Measurements from ENCODE around the gene DDX19B.

Gene DDX19B

GRCh38 chr16:70381604-70382342, 82.8 kb downstream of the DDX19B start (continued):
- TF ChIP-seq ZNF274 (IDR thresholded peaks at IDR 0.05; ENCODE audit: low read length) (no peak), ZNF274 (tag by site-specific recombination; IDR thresholded peaks at IDR 0.05; ENCODE audit: borderline replicate concordance) (no peak), ZNF19 (tag by site-specific recombination; IDR thresholded peaks at IDR 0.05; ENCODE audit: low read depth) (no peak), BCL6B (tag by site-specific recombination; IDR thresholded peaks at IDR 0.05) (no peak), ZNF138 (tag by site-specific recombination; IDR thresholded peaks at IDR 0.05; ENCODE audit: borderline replicate concordance) (no peak), ZFHX2 (tag by site-specific recombination; conservative IDR thresholded peaks at IDR 0.05) (no peak), ZNF366 (tag by site-specific recombination; conservative IDR thresholded peaks at IDR 0.05) (no peak), ZNF776 (tag by site-specific recombination; IDR thresholded peaks at IDR 0.05; ENCODE audit: borderline replicate concordance) (no peak), ZNF792 (tag by site-specific recombination; IDR thresholded peaks at IDR 0.05) (no peak), EGR2 (tag by site-specific recombination; IDR thresholded peaks at IDR 0.05; ENCODE audit: low read depth) (no peak), ZNF548 (tag by site-specific recombination; IDR thresholded peaks at IDR 0.05) (no peak), ZBTB8A (tag by site-specific recombination; IDR thresholded peaks at IDR 0.05) (peak; percentile 82), ZNF214 (tag by site-specific recombination; IDR thresholded peaks at IDR 0.05; ENCODE audit: borderline replicate concordance) (no peak), PATZ1 (tag by site-specific recombination; IDR thresholded peaks at IDR 0.05) (peak; percentile 48; the same call in 1 of the 2 replicates), ZBTB11 (tag by site-specific recombination; conservative IDR thresholded peaks at IDR 0.05; ENCODE audit: low read depth) (peak; percentile 48; the same call in 1 of the 2 replicates), MEIS1 (CRISPR knock-in tag; IDR thresholded peaks at IDR 0.05; ENCODE audit: borderline replicate concordance) (no peak), ZSCAN4 (tag by site-specific recombination; IDR thresholded peaks at IDR 0.05) (peak; percentile 21; the same call in 1 of the 2 replicates), KLF7 (tag by site-specific recombination; IDR thresholded peaks at IDR 0.05; ENCODE audit: borderline replicate concordance) (no peak), ZNF692 (tag by site-specific recombination; IDR thresholded peaks at IDR 0.05) (peak; percentile 30; the same call in 1 of the 2 replicates), ZNF777 (tag by site-specific recombination; IDR thresholded peaks at IDR 0.05; ENCODE audit: borderline replicate concordance) (peak; percentile 61; the same call in 1 of the 2 replicates), ZNF830 (tag by site-specific recombination; IDR thresholded peaks at IDR 0.05; ENCODE audit: low read depth) (no peak), KLF8 (tag by site-specific recombination; IDR thresholded peaks at IDR 0.05) (peak; percentile 10; the same call in 1 of the 2 replicates), ZNF514 (tag by site-specific recombination; IDR thresholded peaks at IDR 0.05) (no peak), BCL11A (tag by site-specific recombination; IDR thresholded peaks at IDR 0.05; ENCODE audit: low read depth) (no peak)

Data from HEK293 (cell line).